Thyroid gland (tissue), 4 donors: ENCODE measurements around the gene SCN10A.

ENCODE experiments used
- CTCF ChIP-seq, 6 experiments: fragments of 200-600 bp in 3 of 6; fragments of 450-650 bp in 3 of 6; sonication (generic) in 3 of 6; IDR thresholded peaks; one replicate each; pipeline ENCODE4 v1.5.1; 2016 to 2019; ENCODE audit warnings: antibody characterized with exemption in 6 of 6, mild to moderate bottlenecking in 2 of 6, inconsistent platforms in 1 of 6, moderate library complexity in 1 of 6
- POLR2A ChIP-seq, 2 donors: fragments of 450-650 bp; IDR thresholded peaks; one replicate each; pipeline ENCODE4 v1.6.1; 2017; ENCODE audit warnings: antibody characterized with exemption in 2 of 2, mild to moderate bottlenecking in 2 of 2, moderate library complexity in 1 of 2

- TF ChIP-seq POLR2A (IDR thresholded peaks at IDR 0.05) (no peak), CTCF (IDR thresholded peaks at IDR 0.05) (no peak)
Measured at GRCh38 chr3:38684546-38684945, 131.5 kb downstream of the SCN10A start.
